PC-3 (cell line): ENCODE data around the gene SGPL1. TPM values are rescaled to one million over a fixed set of nuclear protein-coding genes. Genes with fewer than 3 reads are reported as not detected.

ENCODE experiments used
- ATAC-seq: fragments of 200-7000 bp; cut with Tn5 transposase; 2 replicates; pipeline ENCODE4 v1.9.1; 2020; ENCODE audit warnings: mild to moderate bottlenecking, moderate library complexity
- BruUV-seq: library from RNA; stranded (reverse); fragments of 400-500 nt; replicated peaks from 2 replicates; lab custom pipeline; 2021; lab: Mats Ljungman, UMichigan
- CTCF ChIA-PET: fragments of 300-600 bp; sonication (Branson Sonifier 250); formaldehyde crosslinking; loops from one replicate; lab custom pipeline; 2022; ENCODE audit warnings: antibody characterized with exemption; lab: Charles Lee
- POLR2A ChIA-PET: fragments of 300-600 bp; sonication (Branson Sonifier 250); formaldehyde crosslinking; loops from one replicate; lab custom pipeline; 2022; ENCODE audit warnings: antibody characterized with exemption; ENCODE audit not compliant: unreplicated experiment; lab: Charles Lee
- DNase-seq: peaks from one replicate; pipeline ENCODE4 v3.0.0-alpha.2; 2015
- H2AFZ ChIP-seq: fragments of 300-600 bp; sonication (generic); 2 replicates; pipeline ENCODE4 v1.6.0; 2016; ENCODE audit warnings: antibody characterized with exemption, low read length
- H3F3A ChIP-seq: fragments of 300-600 bp; sonication (generic); one replicate; pipeline ENCODE4 v1.6.0; 2017; ENCODE audit warnings: antibody characterized with exemption, low read length, control low read depth, mild to moderate bottlenecking; ENCODE audit not compliant: unreplicated experiment
- H3K27ac ChIP-seq: fragments of 300-600 bp; sonication (generic); 2 replicates; pipeline ENCODE4 v1.5.1; 2016; ENCODE audit warnings: mild to moderate bottlenecking, low read length
- H3K27me3 ChIP-seq: fragments of 300-600 bp; sonication (generic); 2 replicates; pipeline ENCODE4 v1.6.1; 2016; ENCODE audit warnings: low read length, mixed read lengths
- H3K36me3 ChIP-seq: fragments of 300-600 bp; sonication (generic); 2 replicates; pipeline ENCODE4 v1.6.1; 2016; ENCODE audit warnings: low read depth, mixed run types, low read length, mixed read lengths
- H3K4me1 ChIP-seq: fragments of 300-600 bp; sonication (generic); 2 replicates; pipeline ENCODE4 v1.5.1; 2016; ENCODE audit warnings: low read length; ENCODE audit not compliant: insufficient read depth
- H3K4me2 ChIP-seq: fragments of 300-600 bp; sonication (generic); 2 replicates; pipeline ENCODE4 v1.6.0; 2016; ENCODE audit warnings: low read length
- H3K4me3 ChIP-seq: fragments of 300-600 bp; sonication (generic); 2 replicates; pipeline ENCODE4 v1.5.1; 2016; ENCODE audit warnings: mild to moderate bottlenecking, low read length, mixed read lengths
- H3K79me2 ChIP-seq: fragments of 300-600 bp; sonication (generic); 2 replicates; pipeline ENCODE4 v1.6.1; 2017; ENCODE audit warnings: low read length, mixed read lengths
- H3K9ac ChIP-seq: fragments of 300-600 bp; sonication (generic); 2 replicates; pipeline ENCODE4 v1.6.0; 2016; ENCODE audit warnings: mild to moderate bottlenecking, low read length
- H3K9me2 ChIP-seq: fragments of 300-600 bp; sonication (generic); replicated peaks from 2 replicates; pipeline ENCODE4 v1.6.1; 2016; ENCODE audit warnings: mixed run types, low read length, mixed read lengths
- H3K9me3 ChIP-seq: fragments of 300-600 bp; sonication (generic); 2 replicates; pipeline ENCODE4 v1.6.1; 2016; ENCODE audit warnings: low read length, mixed read lengths
- H4K20me1 ChIP-seq: fragments of 300-600 bp; sonication (generic); 2 replicates; pipeline ENCODE4 v1.6.1; 2016; ENCODE audit warnings: low read length, mixed read lengths
- CTCF ChIP-seq: fragments of 300-600 bp; sonication (generic); conservative IDR thresholded peaks from 2 replicates; pipeline ENCODE4 v1.5.1; 2017; ENCODE audit warnings: antibody characterized with exemption, low read depth, mild to moderate bottlenecking, low read length
- EZH2 ChIP-seq: fragments of 300-600 bp; sonication (generic); IDR thresholded peaks from one replicate; pipeline ENCODE4 v1.6.1; 2017; ENCODE audit warnings: antibody characterized with exemption, mild to moderate bottlenecking, low read length; ENCODE audit not compliant: unreplicated experiment
- EZH2phosphoT487 ChIP-seq: fragments of 300-600 bp; sonication (generic); IDR thresholded peaks from 2 replicates; pipeline ENCODE4 v1.6.1; 2018; ENCODE audit warnings: mild to moderate bottlenecking, antibody characterized with exemption, low read length, borderline replicate concordance
- intact Hi-C: fragments of 100-400 bp; cut with micrococcal nuclease; formaldehyde crosslinking; loops from 2 replicates; pipeline ENCODE4 v1.9.0; 2023
- total RNA-seq: library from RNA; depleted of rRNA; stranded (reverse); fragments of >200 nt; gene quantifications from 2 replicates; pipeline ENCODE4 v1.2.3, GENCODE V29; 2014

Gene SGPL1
- total RNA-seq, 1 experiment from 2014 or later, result 77.6 TPM

GRCh38 chr10:70785190-70785589, 30.6 kb upstream of the SGPL1 start, which contains the start of gene TBATA:
Gene TBATA, minus strand, starts transcription at chr10:70785377. Its CDS starts 1,998 bp downstream, at chr10:70783379.
- intact Hi-C loops, result no loop called here
- H3F3A ChIP-seq, result no peaks in the 10 kb centered on the region
- no peak within 1 kb of the TSS for H3K9ac ChIP-seq
- H3K36me3 ChIP-seq, result no peaks in the 10 kb centered on the region
- TF ChIP-seq EZH2phosphoT487 (no peak), CTCF (no peak)
- no TSS peak for BruUV-seq
- ChIA-PET CTCF (no interaction called here), POLR2A (no interaction called here)
- ATAC-seq (no peak), DNase-seq (no peak)
- no peak within 1 kb of the TSS for H3K4me2 ChIP-seq
- peaks cover 12% of the 10 kb centered on the region for H3K9me3 ChIP-seq
- no peaks in the 10 kb centered on the region for H4K20me1 ChIP-seq
- H3K4me3 ChIP-seq, result no peak within 1 kb of the TSS
- 0 out of 2 replicates have a peak, but pooled peaks cover 3% of the 10 kb centered on the region for H3K27me3 ChIP-seq
- H3K4me1 ChIP-seq, result no peaks in the 10 kb centered on the region
- no peak within 1 kb of the TSS for H3K27ac ChIP-seq
- no peaks in the 10 kb centered on the region for H3K79me2 ChIP-seq
- H2AFZ ChIP-seq, result no peak within 1 kb of the TSS
- no peaks in the 10 kb centered on the region for H3K9me2 ChIP-seq

GRCh38 chr10:70786799-70787415, 28.8 kb upstream of the SGPL1 start:
- Histone ChIP-seq H3K4me2 (no peak overlapping the region), H2AFZ (no peak overlapping the region), H3K27me3 (0 out of 2 replicates have a peak, but pooled peaks cover 3% of the 10 kb centered on the region), H3K9ac (no peak overlapping the region), H3K9me2 (0 out of 2 replicates have a peak, but pooled peaks cover under 1% of the 10 kb centered on the region), H3K27ac (no peak overlapping the region), H4K20me1 (no peaks in the 10 kb centered on the region), H3K4me1 (peaks cover 8% of the 10 kb centered on the region), H3K9me3 (peaks cover 12% of the 10 kb centered on the region), H3K4me3 (no peak overlapping the region), H3K79me2 (no peaks in the 10 kb centered on the region), H3F3A (no peaks in the 10 kb centered on the region), H3K36me3 (no peaks in the 10 kb centered on the region)
- ATAC-seq (no peak), DNase-seq (peak; percentile 34)
- TF ChIP-seq CTCF (no peak), EZH2 (no peak), EZH2phosphoT487 (no peak)
- ChIA-PET CTCF (no interaction called here), POLR2A (no interaction called here)
- BruUV-seq, result no TSS peak
- intact Hi-C loops, result no loop called here

GRCh38 chr10:70791386-70792039, 24.2 kb upstream of the SGPL1 start:
- H3K9ac ChIP-seq, result no peak overlapping the region
- H3K9me3 ChIP-seq, result peaks cover 12% of the 10 kb centered on the region
- CTCF ChIA-PET, result no interaction called here
- no peaks in the 10 kb centered on the region for H3K36me3 ChIP-seq
- no peaks in the 10 kb centered on the region for H3K27me3 ChIP-seq
- intact Hi-C loops, result no loop called here
- H3K4me2 ChIP-seq, result peak overlapping the region; percentile 45
- H3K4me1 ChIP-seq, result peaks cover 12% of the 10 kb centered on the region
- H4K20me1 ChIP-seq, result no peaks in the 10 kb centered on the region
- no TSS peak for BruUV-seq
- H3F3A ChIP-seq, result no peaks in the 10 kb centered on the region
- DNase-seq (peak; percentile 92), ATAC-seq (peak; percentile 33; the same call in 1 of the 2 replicates)
- POLR2A ChIA-PET, result no interaction called here
- no peak overlapping the region for H3K4me3 ChIP-seq
- H2AFZ ChIP-seq, result peak overlapping the region; percentile 5; the same call in 1 of the 2 replicates
- H3K27ac ChIP-seq, result peak overlapping the region; percentile 4; the same call in 1 of the 2 replicates
- H3K9me2 ChIP-seq, result 0 out of 2 replicates have a peak, but pooled peaks cover 4% of the 10 kb centered on the region
- H3K79me2 ChIP-seq, result no peaks in the 10 kb centered on the region
- TF ChIP-seq CTCF (no peak), EZH2 (no peak), EZH2phosphoT487 (no peak)
